ENCODE measurements around the gene ADD3. TPM values are rescaled to one million over a fixed set of nuclear protein-coding genes. Genes with fewer than 3 reads are reported as not detected.

Gene ADD3
- total RNA-seq, 4 donors from 2014 or later, result 91.9 to 185 (median 155) TPM

- intact Hi-C loops (cut with DNase I; ENCODE audit: low total_unique reads), result no loop called here
- no peak overlapping the region for H3K4me3 ChIP-seq (ENCODE audit: low read depth, poor library complexity, severe bottlenecking)
- 63 to 66% methylated on average over 5 of the region's 5 CpGs for WGBS, 2 donors
- TF ChIP-seq CTCF (IDR thresholded peaks at IDR 0.05) (no peak), POLR2A (IDR thresholded peaks at IDR 0.05) (no peak)
- no peak for DNase-seq (ENCODE audit: low spot score in 2 of 2)
These were observed 46.4 kb upstream of the ADD3 start for GRCh38 chr10:109961174-109962001.

- TF ChIP-seq CTCF (IDR thresholded peaks at IDR 0.05), result no peak
- TF ChIP-seq POLR2A (IDR thresholded peaks at IDR 0.05), result no peak
- DNase-seq (ENCODE audit: low spot score in 2 of 2), result no peak
- WGBS, 2 donors, result 45 to 90% methylated on average over 1 of the region's 1 CpG
- no peak overlapping the region for H3K4me3 ChIP-seq (ENCODE audit: low read depth, poor library complexity, severe bottlenecking)
- intact Hi-C loops (cut with DNase I; ENCODE audit: low total_unique reads), result no loop called here
These were observed 45.5 kb upstream of the ADD3 start for GRCh38 chr10:109962247-109962646.

GRCh38 chr10:109963439-109963838 lies 44.3 kb upstream of the ADD3 start:
- no peak for TF ChIP-seq POLR2A (IDR thresholded peaks at IDR 0.05)
- TF ChIP-seq CTCF (IDR thresholded peaks at IDR 0.05), result no peak
- 59 to 69% methylated on average over 5 of the region's 5 CpGs for WGBS, 2 donors
- no peak for DNase-seq (ENCODE audit: low spot score in 2 of 2)
- H3K4me3 ChIP-seq (ENCODE audit: low read depth, poor library complexity, severe bottlenecking), result no peak overlapping the region
- intact Hi-C loops (cut with DNase I; ENCODE audit: low total_unique reads), result no loop called here

GRCh38 chr10:109964318-109964717 lies 43.5 kb upstream of the ADD3 start:
- H3K4me3 ChIP-seq (ENCODE audit: low read depth, poor library complexity, severe bottlenecking), result no peak overlapping the region
- DNase-seq (ENCODE audit: low spot score in 2 of 2), result no peak
- intact Hi-C loops (cut with DNase I; ENCODE audit: low total_unique reads), result no loop called here
- 85 to 92% methylated on average over 10 of the region's 10 CpGs for WGBS, 2 donors
- TF ChIP-seq CTCF (IDR thresholded peaks at IDR 0.05) (no peak), POLR2A (IDR thresholded peaks at IDR 0.05) (no peak)

- DNase-seq (ENCODE audit: low spot score in 2 of 2), result no peak
- no peak for TF ChIP-seq CTCF (IDR thresholded peaks at IDR 0.05)
- TF ChIP-seq POLR2A (IDR thresholded peaks at IDR 0.05), result no peak
- intact Hi-C loops (cut with DNase I; ENCODE audit: low total_unique reads), result no loop called here
- no peak overlapping the region for H3K4me3 ChIP-seq (ENCODE audit: low read depth, poor library complexity, severe bottlenecking)
- WGBS, 2 donors, result 71 to 82% methylated on average over 9 of the region's 9 CpGs
These were observed 40.6 kb upstream of the ADD3 start for GRCh38 chr10:109966961-109967738.
